ENCODE measurements around the gene GDF2. TPM values are rescaled to one million over a fixed set of nuclear protein-coding genes. Genes with fewer than 3 reads are reported as not detected.

GDF2 gene
- total and polyA plus RNA-seq, 3 experiments from 2014 or later: not detected

DNA sequence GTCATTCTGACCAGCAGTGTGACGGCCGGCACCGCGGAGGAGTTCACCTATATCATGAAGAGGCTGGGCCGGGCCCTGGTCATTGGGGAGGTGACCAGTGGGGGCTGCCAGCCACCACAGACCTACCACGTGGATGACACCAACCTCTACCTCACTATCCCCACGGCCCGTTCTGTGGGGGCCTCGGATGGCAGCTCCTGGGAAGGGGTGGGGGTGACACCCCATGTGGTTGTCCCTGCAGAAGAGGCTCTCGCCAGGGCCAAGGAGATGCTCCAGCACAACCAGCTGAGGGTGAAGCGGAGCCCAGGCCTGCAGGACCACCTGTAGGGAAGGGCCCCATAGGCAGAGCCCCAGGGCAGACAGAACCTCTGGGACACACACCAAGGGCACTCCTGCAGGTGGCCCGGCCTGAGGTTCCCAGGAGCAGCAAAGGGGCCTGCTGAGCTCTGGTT is 34.9 kb downstream of the GDF2 start:
- no peak for DNase-seq
- H3K36me3 ChIP-seq (ENCODE audit: insufficient read depth, low read length): no peaks in the 10 kb centered on the region
- CTCF ChIA-PET: interaction anchor here (0.8 kb wide), 1 partner anchor 17 kb away, joined by 3 read pairs; no protein-coding TSS in a partner anchor

DNA sequence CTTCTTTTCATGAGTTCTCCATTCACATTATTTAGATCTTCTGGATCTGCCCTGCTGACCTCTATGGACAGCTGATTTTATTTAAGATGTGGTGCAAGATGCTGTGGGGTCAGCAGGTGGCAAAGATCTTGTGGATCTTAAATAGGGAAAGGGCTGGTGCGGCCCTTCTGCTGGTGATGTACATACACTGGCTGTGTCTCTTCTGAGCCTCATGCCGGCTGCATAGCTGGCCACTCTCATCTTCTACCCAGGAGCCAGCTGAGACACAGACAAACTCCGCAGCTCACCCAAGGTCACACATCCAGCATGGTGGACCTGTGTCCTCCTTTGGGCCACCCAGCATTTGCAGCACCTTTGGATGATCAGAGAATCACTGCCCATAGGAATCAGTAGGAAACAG is 35.7 kb downstream of the GDF2 start:
- Histone ChIP-seq H3K27me3 (ENCODE audit: insufficient read depth, low read length, poor library complexity, severe bottlenecking) (no peaks in the 10 kb centered on the region), H3K9me3 (ENCODE audit: low read length) (no peaks in the 10 kb centered on the region), H3K4me3 (ENCODE audit: low read length) (no peak overlapping the region), H3K27ac (ENCODE audit: low read depth, low read length) (no peak overlapping the region), H3K4me1 (ENCODE audit: insufficient read depth, low read length) (no peaks in the 10 kb centered on the region), H3K36me3 (ENCODE audit: insufficient read depth, low read length) (no peaks in the 10 kb centered on the region)
- Mint-ChIP-seq H3K4me1 (no peaks in the 10 kb centered on the region), H3K27me3 (peaks cover 0 to 5% of the 10 kb centered on the region in 2 donors), H3K4me3 (no peak overlapping the region), H3K36me3 (no peaks in the 10 kb centered on the region), H3K27ac (no peak overlapping the region), H3K9me3 (no peaks in the 10 kb centered on the region)
- POLR2A ChIA-PET: no interaction called here
- CTCF ChIA-PET: interaction anchor here (0.8 kb wide), 1 partner anchor 17 kb away, joined by 3 read pairs; no protein-coding TSS in a partner anchor
- no peak for DNase-seq

More for the DNA sequence above, 34.9 kb downstream of the GDF2 start:
- Histone ChIP-seq H3K4me3 (ENCODE audit: low read length) (no peak overlapping the region), H3K27ac (ENCODE audit: low read depth, low read length) (no peak overlapping the region), H3K4me1 (ENCODE audit: insufficient read depth, low read length) (no peaks in the 10 kb centered on the region), H3K27me3 (ENCODE audit: insufficient read depth, low read length, poor library complexity, severe bottlenecking) (no peaks in the 10 kb centered on the region), H3K9me3 (ENCODE audit: low read length) (no peaks in the 10 kb centered on the region)
- Mint-ChIP-seq H3K9me3 (no peaks in the 10 kb centered on the region), H3K27ac (no peak overlapping the region), H3K27me3 (peaks cover 0 to 5% of the 10 kb centered on the region in 2 donors), H3K4me1 (no peaks in the 10 kb centered on the region), H3K36me3 (no peaks in the 10 kb centered on the region), H3K4me3 (no peak overlapping the region)
- POLR2A ChIA-PET: no interaction called here

DNA sequence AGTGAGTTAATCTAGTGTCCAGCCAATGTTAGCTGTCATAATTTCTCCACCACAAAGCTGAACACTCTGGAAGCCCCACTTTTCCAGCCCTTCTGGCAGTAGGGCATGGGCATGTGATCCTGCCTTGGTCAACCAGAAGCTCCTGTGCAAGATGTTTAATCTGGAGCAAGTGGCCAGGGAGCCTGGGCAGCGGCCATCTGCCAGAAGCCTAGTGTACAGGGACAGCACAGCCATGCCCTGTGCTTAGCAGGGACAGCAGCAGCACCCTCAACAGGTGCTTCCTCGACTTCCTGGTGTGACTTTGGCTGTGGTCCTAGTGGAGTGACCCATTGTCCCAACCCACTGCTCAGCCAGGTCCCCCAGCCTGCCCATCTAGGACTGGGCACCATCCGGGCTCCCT is 36.2 kb downstream of the GDF2 start:
- CTCF ChIA-PET: interaction anchor here (1.2 kb wide), 1 partner anchor 334 kb away, joined by 3 read pairs; no protein-coding TSS in a partner anchor
- no peak overlapping the region for H3K4me3 Mint-ChIP-seq
- H3K36me3 ChIP-seq (ENCODE audit: insufficient read depth, low read length): no peaks in the 10 kb centered on the region
- H3K4me3 ChIP-seq (ENCODE audit: low read length): no peak overlapping the region
- H3K27ac ChIP-seq (ENCODE audit: low read depth, low read length): no peak overlapping the region
- no peaks in the 10 kb centered on the region for H3K27me3 ChIP-seq (ENCODE audit: insufficient read depth, low read length, poor library complexity, severe bottlenecking)
- H3K27me3 Mint-ChIP-seq: peaks cover 0 to 5% of the 10 kb centered on the region in 2 donors
- no peak overlapping the region for H3K27ac Mint-ChIP-seq
- no peaks in the 10 kb centered on the region for H3K9me3 ChIP-seq (ENCODE audit: low read length)
- no peaks in the 10 kb centered on the region for H3K4me1 Mint-ChIP-seq
- no peaks in the 10 kb centered on the region for H3K4me1 ChIP-seq (ENCODE audit: insufficient read depth, low read length)
- no peaks in the 10 kb centered on the region for H3K36me3 Mint-ChIP-seq
- no peaks in the 10 kb centered on the region for H3K9me3 Mint-ChIP-seq
- POLR2A ChIA-PET: no interaction called here
- no peak for DNase-seq

DNA sequence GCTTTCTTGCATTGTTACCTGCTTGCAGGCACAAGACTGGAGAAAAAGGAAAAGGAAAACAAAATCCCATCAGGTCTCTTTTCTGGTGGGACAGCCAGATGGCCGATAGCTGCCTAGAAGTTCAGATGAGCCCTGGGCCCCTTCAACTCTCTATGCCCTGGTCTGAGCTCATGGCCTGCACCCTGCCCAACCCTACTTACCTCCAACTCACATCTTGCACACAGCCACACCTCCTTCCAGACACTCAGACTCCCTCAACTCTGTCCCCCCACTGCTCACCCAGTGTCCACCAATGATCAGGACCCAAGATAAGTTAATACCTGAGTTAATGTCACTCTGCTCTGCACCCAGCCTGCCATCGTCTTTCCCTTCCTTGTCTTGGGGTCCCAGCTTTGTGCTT is 36.8 kb downstream of the GDF2 start:
- Mint-ChIP-seq H3K36me3 (no peaks in the 10 kb centered on the region), H3K27ac (peak overlapping the region in 2 of 8 donors; percentile 10 to 25), H3K9me3 (no peaks in the 10 kb centered on the region), H3K27me3 (peaks cover 0 to 5% of the 10 kb centered on the region in 2 donors), H3K4me3 (no peak overlapping the region), H3K4me1 (no peaks in the 10 kb centered on the region)
- DNase-seq: no peak
- Histone ChIP-seq H3K27me3 (ENCODE audit: insufficient read depth, low read length, poor library complexity, severe bottlenecking) (no peaks in the 10 kb centered on the region), H3K9me3 (ENCODE audit: low read length) (no peaks in the 10 kb centered on the region), H3K27ac (ENCODE audit: low read depth, low read length) (no peak overlapping the region), H3K36me3 (ENCODE audit: insufficient read depth, low read length) (no peaks in the 10 kb centered on the region), H3K4me1 (ENCODE audit: insufficient read depth, low read length) (no peaks in the 10 kb centered on the region), H3K4me3 (ENCODE audit: low read length) (no peak overlapping the region)
- POLR2A ChIA-PET: no interaction called here
- CTCF ChIA-PET: interaction anchor here (1.2 kb wide), 1 partner anchor 334 kb away, joined by 3 read pairs; no protein-coding TSS in a partner anchor

DNA sequence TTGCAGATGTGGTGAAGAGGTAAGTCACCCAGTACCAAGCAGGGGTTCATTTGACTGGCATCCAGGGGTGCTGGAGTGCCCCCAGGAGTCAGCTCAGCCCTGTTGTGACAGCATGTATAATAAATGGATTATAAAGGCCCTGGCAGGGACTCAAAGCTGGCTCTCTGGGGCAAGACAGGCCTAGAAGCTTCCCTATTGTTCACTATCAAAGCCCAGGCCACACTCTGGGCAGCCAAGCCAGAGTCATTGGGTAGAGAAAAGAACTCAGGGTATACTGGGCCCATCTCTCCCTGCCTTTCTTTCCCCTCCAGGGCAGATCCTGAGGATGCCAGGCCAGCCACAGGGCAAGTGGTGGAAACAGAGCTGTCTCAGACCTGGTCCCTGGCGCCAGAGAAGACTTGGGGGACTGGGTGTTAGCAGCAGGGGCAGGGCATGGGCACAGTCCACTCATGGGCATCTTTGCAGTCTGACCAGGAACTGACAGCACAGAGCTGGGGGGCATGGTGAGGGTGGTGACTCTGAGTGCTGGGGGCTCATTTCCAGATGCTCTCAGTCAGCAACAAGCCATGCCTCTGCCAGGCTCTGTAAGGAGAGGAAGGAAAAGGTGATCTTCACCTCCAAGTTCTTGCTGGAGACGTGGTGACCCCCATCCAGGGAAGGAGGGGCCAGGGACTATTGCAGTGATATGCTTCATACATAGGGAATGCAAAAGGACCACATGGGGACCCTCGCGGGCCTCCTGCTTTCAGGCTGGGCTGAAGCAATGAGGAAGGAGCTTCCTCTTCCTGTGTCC is 37.6 kb downstream of the GDF2 start:
- ChIA-PET POLR2A (no interaction called here), CTCF (no interaction called here)
- Mint-ChIP-seq H3K27me3 (peaks cover 0 to 5% of the 10 kb centered on the region in 2 donors), H3K9me3 (no peaks in the 10 kb centered on the region), H3K4me1 (no peaks in the 10 kb centered on the region), H3K27ac (no peak overlapping the region), H3K36me3 (no peaks in the 10 kb centered on the region), H3K4me3 (no peak overlapping the region)
- Histone ChIP-seq H3K4me3 (ENCODE audit: low read length) (no peak overlapping the region), H3K27me3 (ENCODE audit: insufficient read depth, low read length, poor library complexity, severe bottlenecking) (no peaks in the 10 kb centered on the region), H3K36me3 (ENCODE audit: insufficient read depth, low read length) (no peaks in the 10 kb centered on the region), H3K4me1 (ENCODE audit: insufficient read depth, low read length) (no peaks in the 10 kb centered on the region), H3K27ac (ENCODE audit: low read depth, low read length) (no peak overlapping the region), H3K9me3 (ENCODE audit: low read length) (no peaks in the 10 kb centered on the region)
- no peak for DNase-seq

DNA sequence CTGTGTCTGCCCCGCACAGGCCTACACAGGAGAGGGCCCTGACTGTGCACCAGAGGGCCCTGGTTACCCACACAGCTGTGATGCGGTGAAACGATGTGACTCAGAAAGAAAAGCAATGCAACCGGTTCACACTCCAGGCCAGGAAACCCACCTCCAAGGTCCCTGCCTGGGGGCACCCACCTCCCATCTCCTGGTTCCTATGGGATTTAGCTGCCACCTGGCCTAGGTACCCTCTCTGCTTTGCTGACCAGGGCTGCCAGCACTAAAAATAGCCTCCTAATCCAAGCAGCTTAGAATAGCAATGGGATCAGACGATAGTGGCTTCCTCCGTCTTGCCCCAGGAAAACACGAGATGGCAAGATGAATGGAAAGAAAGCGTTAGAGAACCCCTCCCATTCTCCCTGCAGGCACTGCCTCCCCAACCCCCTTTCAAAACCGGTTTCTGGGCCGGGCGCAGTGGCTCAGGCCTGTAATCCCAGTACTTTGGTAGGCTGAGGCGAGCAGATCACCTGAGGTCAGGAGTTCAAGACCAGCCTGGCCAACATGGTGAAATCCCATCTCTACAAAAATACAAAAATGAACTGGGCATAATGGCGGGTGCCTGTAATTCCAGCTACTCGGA is 38.3 kb downstream of the GDF2 start:
- Mint-ChIP-seq H3K36me3 (no peaks in the 10 kb centered on the region), H3K4me3 (no peak overlapping the region), H3K4me1 (no peaks in the 10 kb centered on the region), H3K27ac (no peak overlapping the region), H3K27me3 (peaks cover 0 to 10% of the 10 kb centered on the region in 2 donors), H3K9me3 (no peaks in the 10 kb centered on the region)
- Histone ChIP-seq H3K9me3 (ENCODE audit: low read length) (no peaks in the 10 kb centered on the region), H3K4me3 (ENCODE audit: low read length) (no peak overlapping the region), H3K36me3 (ENCODE audit: insufficient read depth, low read length) (no peaks in the 10 kb centered on the region), H3K27me3 (ENCODE audit: insufficient read depth, low read length, poor library complexity, severe bottlenecking) (no peaks in the 10 kb centered on the region), H3K4me1 (ENCODE audit: insufficient read depth, low read length) (no peaks in the 10 kb centered on the region), H3K27ac (ENCODE audit: low read depth, low read length) (no peak overlapping the region)
- DNase-seq: no peak
- ChIA-PET CTCF (no interaction called here), POLR2A (no interaction called here)

DNA sequence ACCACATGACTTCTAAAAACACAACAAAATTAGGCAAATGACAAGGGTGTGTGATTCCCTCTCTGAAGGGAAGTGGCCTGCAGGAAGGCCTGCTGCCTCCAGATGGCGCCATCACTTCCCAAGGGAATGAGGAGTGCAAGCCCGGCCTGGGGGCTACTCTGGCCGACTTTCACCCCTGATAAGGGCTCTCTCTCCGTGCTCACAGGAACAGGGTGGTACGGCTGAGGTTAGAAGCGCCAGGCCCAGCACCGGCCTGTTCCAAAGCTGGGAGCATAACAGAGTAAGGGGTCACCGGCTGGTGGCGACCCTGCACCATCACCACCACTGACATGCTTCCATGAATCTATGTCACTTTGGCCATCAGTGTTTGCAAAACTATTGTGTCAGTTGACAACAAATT is 39.0 kb downstream of the GDF2 start:
- ChIA-PET POLR2A (no interaction called here), CTCF (interaction anchor here (0.7 kb wide), 1 partner anchor 20 kb away, joined by 3 read pairs; no protein-coding TSS in a partner anchor)
- no peaks in the 10 kb centered on the region for H3K4me1 Mint-ChIP-seq
- H3K27ac ChIP-seq (ENCODE audit: low read depth, low read length): no peak overlapping the region
- no peak overlapping the region for H3K4me3 Mint-ChIP-seq
- no peak overlapping the region for H3K27ac Mint-ChIP-seq
- H3K27me3 Mint-ChIP-seq: peaks cover 0 to 10% of the 10 kb centered on the region in 2 donors
- no peaks in the 10 kb centered on the region for H3K9me3 Mint-ChIP-seq
- H3K36me3 ChIP-seq (ENCODE audit: insufficient read depth, low read length): no peaks in the 10 kb centered on the region
- H3K9me3 ChIP-seq (ENCODE audit: low read length): no peaks in the 10 kb centered on the region
- no peaks in the 10 kb centered on the region for H3K27me3 ChIP-seq (ENCODE audit: insufficient read depth, low read length, poor library complexity, severe bottlenecking)
- H3K4me1 ChIP-seq (ENCODE audit: insufficient read depth, low read length): no peaks in the 10 kb centered on the region
- no peaks in the 10 kb centered on the region for H3K36me3 Mint-ChIP-seq
- no peak for DNase-seq
- H3K4me3 ChIP-seq (ENCODE audit: low read length): no peak overlapping the region

DNA sequence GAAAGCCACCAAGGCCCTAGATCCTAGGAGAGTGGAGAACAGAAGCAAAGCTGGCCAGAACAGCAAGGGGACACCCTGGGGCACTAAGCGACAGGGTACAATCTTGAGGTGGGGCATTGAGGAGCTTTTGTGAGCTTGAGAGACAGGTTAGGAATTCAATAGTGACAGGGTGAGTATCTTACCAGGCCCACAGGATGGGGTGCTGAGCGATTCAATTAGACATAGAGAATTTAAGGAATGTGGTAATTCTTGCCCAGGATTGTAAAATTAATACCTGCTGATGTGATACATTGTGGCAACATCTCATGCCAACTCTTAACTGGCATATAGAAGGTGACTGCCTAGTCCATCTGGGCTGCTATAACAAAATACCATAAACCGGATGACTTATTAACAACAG is 39.9 kb downstream of the GDF2 start:
- Histone ChIP-seq H3K4me3 (ENCODE audit: low read length) (no peak overlapping the region), H3K9me3 (ENCODE audit: low read length) (no peaks in the 10 kb centered on the region), H3K27me3 (ENCODE audit: insufficient read depth, low read length, poor library complexity, severe bottlenecking) (no peaks in the 10 kb centered on the region), H3K36me3 (ENCODE audit: insufficient read depth, low read length) (no peaks in the 10 kb centered on the region), H3K4me1 (ENCODE audit: insufficient read depth, low read length) (no peaks in the 10 kb centered on the region), H3K27ac (ENCODE audit: low read depth, low read length) (no peak overlapping the region)
- Mint-ChIP-seq H3K27me3 (peaks cover 0 to 10% of the 10 kb centered on the region in 2 donors), H3K9me3 (no peaks in the 10 kb centered on the region), H3K27ac (no peak overlapping the region), H3K4me3 (no peak overlapping the region), H3K36me3 (no peaks in the 10 kb centered on the region), H3K4me1 (no peaks in the 10 kb centered on the region)
- no peak for DNase-seq
- ChIA-PET POLR2A (no interaction called here), CTCF (no interaction called here)
